Stimulated activated CD8-positive, alpha-beta memory T cell treated with anti-CD3 and anti-CD28 coated beads, Interleukin-7, amount 100 ng/mL, for 24 hours (primary cell): ENCODE results near the gene MED29.

Source experiments
- DNase-seq: peaks from one replicate; pipeline ENCODE4 v3.0.0-alpha.2; 2020; ENCODE audit warnings: low read depth

MED29 gene

GRCh38 chr19:39411081-39411831, 20.1 kb downstream of the MED29 start:
- no peak for DNase-seq

- DNase-seq = peak; percentile 80
These were observed 20.6 kb downstream of the MED29 start for GRCh38 chr19:39411832-39412099.

- DNase-seq = peak; percentile 96
These were observed 21.1 kb downstream of the MED29 start, which contains the start of gene PLEKHG2 for GRCh38 chr19:39412100-39412866. TSS of gene PLEKHG2 (plus strand) at chr19:39412669. CDS start at chr19:39414087, 1,418 bp downstream.

- no peak for DNase-seq
These were observed 21.7 kb downstream of the MED29 start for GRCh38 chr19:39412867-39413271.

GRCh38 chr19:39413272-39413910, 22.2 kb downstream of the MED29 start:
- no peak for DNase-seq

- no peak for DNase-seq
These were observed 22.9 kb downstream of the MED29 start for GRCh38 chr19:39413911-39414608.

GRCh38 chr19:39415111-39416046, 24.2 kb downstream of the MED29 start:
- DNase-seq = no peak

GRCh38 chr19:39416152-39417120, 25.3 kb downstream of the MED29 start:
- no peak for DNase-seq

GRCh38 chr19:39417463-39418181, 26.4 kb downstream of the MED29 start:
- DNase-seq = no peak

GRCh38 chr19:39419003-39419402, 27.8 kb downstream of the MED29 start:
- DNase-seq = no peak

GRCh38 chr19:39420769-39421168, 29.6 kb downstream of the MED29 start:
- DNase-seq = no peak

GRCh38 chr19:39422020-39422419, 30.8 kb downstream of the MED29 start:
- no peak for DNase-seq

GRCh38 chr19:39423258-39424086, 32.3 kb downstream of the MED29 start:
- DNase-seq = no peak

- DNase-seq = no peak
These were observed 33.8 kb downstream of the MED29 start for GRCh38 chr19:39424934-39425333.

GRCh38 chr19:39425744-39426143, 34.6 kb downstream of the MED29 start:
- DNase-seq = no peak

- no peak for DNase-seq
These were observed 35.0 kb downstream of the MED29 start for GRCh38 chr19:39426170-39426569.

GRCh38 chr19:39427707-39428106, 36.5 kb downstream of the MED29 start:
- no peak for DNase-seq

GRCh38 chr19:39428283-39429112, 37.3 kb downstream of the MED29 start:
- DNase-seq = no peak
